GM23338 (cell line): ENCODE data around the gene TRIAP1. TPM values are rescaled to one million over a fixed set of nuclear protein-coding genes. Genes with fewer than 3 reads are reported as not detected.

Experiments used
- ATAC-seq: fragments of 200-7000 bp; cut with Tn5 transposase; 3 replicates; pipeline ENCODE4 v1.9.1; 2020
- DNase-seq: peaks from one replicate; pipeline ENCODE4 v3.0.0-alpha.2; 2015; ENCODE audit warnings: low spot score
- H2AFZ ChIP-seq: fragments of 200-600 bp; sonication (generic); 2 replicates; pipeline ENCODE4 v1.8.0; 2016; ENCODE audit warnings: antibody characterized with exemption, mild to moderate bottlenecking, moderate library complexity
- H3F3A ChIP-seq: fragments of 200-600 bp; sonication (generic); replicated peaks from 2 replicates; pipeline ENCODE4 v1.8.0; 2017; ENCODE audit warnings: antibody characterized with exemption, mixed run types, low read depth
- H3K27ac ChIP-seq: fragments of 200-600 bp; sonication (generic); 2 replicates; pipeline ENCODE4 v1.6.1; 2016; ENCODE audit warnings: low read depth
- H3K27me3 ChIP-seq: fragments of 200-600 bp; sonication (generic); 2 replicates; pipeline ENCODE4 v1.8.0; 2016; ENCODE audit warnings: mild to moderate bottlenecking, mixed run types, moderate library complexity; ENCODE audit not compliant: insufficient read depth
- H3K36me3 ChIP-seq: fragments of 200-600 bp; sonication (generic); 2 replicates; pipeline ENCODE4 v1.8.0; 2016; ENCODE audit warnings: mild to moderate bottlenecking; ENCODE audit not compliant: insufficient read depth
- H3K4me1 ChIP-seq: fragments of 200-600 bp; sonication (generic); 2 replicates; pipeline ENCODE4 v1.8.0; 2016; ENCODE audit warnings: mild to moderate bottlenecking, moderate library complexity; ENCODE audit not compliant: insufficient read depth
- H3K4me2 ChIP-seq: fragments of 200-600 bp; sonication (generic); 2 replicates; pipeline ENCODE4 v1.7.1; 2017; ENCODE audit warnings: mixed run types
- H3K4me3 ChIP-seq: fragments of 200-600 bp; sonication (generic); 2 replicates; pipeline ENCODE4 v1.6.1; 2016; ENCODE audit warnings: mixed run types
- H3K79me2 ChIP-seq: fragments of 200-600 bp; sonication (generic); replicated peaks from 2 replicates; pipeline ENCODE4 v1.8.0; 2017; ENCODE audit warnings: mild to moderate bottlenecking; ENCODE audit not compliant: insufficient read depth
- H3K9me2 ChIP-seq: fragments of 200-600 bp; sonication (generic); 2 replicates; pipeline ENCODE4 v1.8.0; 2017; ENCODE audit not compliant: insufficient read depth
- H4K20me1 ChIP-seq: fragments of 200-600 bp; sonication (generic); replicated peaks from 2 replicates; pipeline ENCODE4 v1.8.0; 2017; ENCODE audit warnings: mild to moderate bottlenecking; ENCODE audit not compliant: insufficient read depth
- H3K27ac Mint-ChIP-seq: 2 replicates; pipeline ENCODE4 v1.8.0; 2020; ENCODE audit warnings: inconsistent platforms, mild to moderate bottlenecking, moderate library complexity, mixed read lengths
- H3K27me3 Mint-ChIP-seq: 3 replicates; pipeline ENCODE4 v1.8.0; 2022; ENCODE audit warnings: low read depth, mild to moderate bottlenecking, moderate library complexity, mixed read lengths, inconsistent platforms; ENCODE audit not compliant: insufficient read depth, poor library complexity
- H3K36me3 Mint-ChIP-seq: 3 replicates; pipeline ENCODE4 v1.8.0; 2021; ENCODE audit warnings: low read depth, mild to moderate bottlenecking, inconsistent platforms, moderate library complexity, mixed read lengths
- H3K4me1 Mint-ChIP-seq: 3 replicates; pipeline ENCODE4 v1.8.0; 2020; ENCODE audit warnings: mild to moderate bottlenecking, inconsistent platforms, mixed read lengths
- H3K4me3 Mint-ChIP-seq: 3 replicates; pipeline ENCODE4 v1.8.0; 2021; ENCODE audit warnings: moderate library complexity, mild to moderate bottlenecking, inconsistent platforms, mixed read lengths
- H3K9me3 Mint-ChIP-seq: 3 replicates; pipeline ENCODE4 v1.8.0; 2020; ENCODE audit warnings: moderate library complexity, mild to moderate bottlenecking, inconsistent platforms, mixed read lengths
- CTCF ChIP-seq, 2 experiments: fragments of 200-600 bp in 1 of 2; sonication (generic) in 1 of 2; conservative IDR thresholded peaks; 2 replicates each; pipeline versions ENCODE4 v1.5.1 to v1.6.1; 2016 to 2017; ENCODE audit warnings: antibody characterized with exemption in 2 of 2, low read depth in 2 of 2, mild to moderate bottlenecking in 2 of 2, moderate library complexity in 1 of 2
- EZH2phosphoT487 ChIP-seq: fragments of 200-600 bp; sonication (generic); IDR thresholded peaks from one replicate; pipeline ENCODE4 v1.8.1; 2018; ENCODE audit warnings: antibody characterized with exemption; ENCODE audit not compliant: unreplicated experiment
- NANOG ChIP-seq: IDR thresholded peaks from 2 replicates; pipeline ENCODE4 v1.6.1; 2016; ENCODE audit warnings: antibody characterized with exemption, borderline replicate concordance
- POLR2AphosphoS5 ChIP-seq: IDR thresholded peaks from 2 replicates; pipeline ENCODE4 v1.6.1; 2016; ENCODE audit warnings: antibody characterized with exemption, low read depth
- REST ChIP-seq: IDR thresholded peaks from one replicate; pipeline ENCODE4 v1.6.1; 2018; ENCODE audit warnings: antibody characterized with exemption; ENCODE audit not compliant: unreplicated experiment
- ZNF114 ChIP-seq: fragments of 250-450 bp; sonication (Bioruptor Pico); IDR thresholded peaks from 2 replicates; pipeline ENCODE4 v1.5.0; 2020; ENCODE audit warnings: mild to moderate bottlenecking, moderate library complexity
- ZNF331 ChIP-seq: fragments of 250-450 bp; sonication (Bioruptor Pico); IDR thresholded peaks from 2 replicates; pipeline ENCODE4 v1.5.0; 2020; ENCODE audit warnings: low read depth, mild to moderate bottlenecking, moderate library complexity
- polyA plus RNA-seq: library from polyadenylated mRNA; unstranded; fragments of >200 nt; fragmentation: Nextera tagmentation; extraction: Ambion mirVana; gene quantifications from 2 replicates; pipeline ENCODE4 v1.2.1, GENCODE V29; 2016
- total RNA-seq: library from RNA; depleted of rRNA; stranded (reverse); fragments of >200 nt; shearing (Covaris generic); gene quantifications from 2 replicates; pipeline ENCODE4 v1.2.3, GENCODE V29; 2014
- TF ChIP-seq, protein P1 (sequence below): fragments of 250-450 bp; sonication (Bioruptor Pico); IDR thresholded peaks from 2 replicates; pipeline ENCODE4 v1.5.0; 2020; ENCODE audit warnings: mild to moderate bottlenecking, moderate library complexity
- TF ChIP-seq, protein P2 (sequence below): IDR thresholded peaks from 2 replicates; pipeline ENCODE4 v1.6.1; 2016; ENCODE audit warnings: antibody characterized with exemption

Gene TRIAP1
- total and polyA plus RNA-seq, 2 experiments from 2014 or later = 53.4 to 94.2 TPM

GRCh38 chr12:120406553-120406952 is 39.6 kb downstream of the TRIAP1 start:
- H3K4me3 Mint-ChIP-seq = no peak overlapping the region
- no peaks in the 10 kb centered on the region for H3K79me2 ChIP-seq
- no peak for TF ChIP-seq NANOG
- no peak overlapping the region for H3K4me2 ChIP-seq
- H3K27ac Mint-ChIP-seq = no peak overlapping the region
- no peak overlapping the region for H3K4me3 ChIP-seq
- H3K27me3 ChIP-seq = no peaks in the 10 kb centered on the region
- H3K4me1 ChIP-seq = peaks cover 15% of the 10 kb centered on the region; the same call in 1 of the 2 replicates
- ATAC-seq (no peak), DNase-seq (no peak)
- H3K4me1 Mint-ChIP-seq = peaks cover 13% of the 10 kb centered on the region
- H3K9me3 Mint-ChIP-seq = no peaks in the 10 kb centered on the region
- H3F3A ChIP-seq = peaks cover 7% of the 10 kb centered on the region; the same call in 1 of the 2 replicates
- peaks cover 8% of the 10 kb centered on the region for H3K27me3 Mint-ChIP-seq
- H3K9me2 ChIP-seq = no peaks in the 10 kb centered on the region
- H4K20me1 ChIP-seq = no peaks in the 10 kb centered on the region
- H3K36me3 Mint-ChIP-seq = no peaks in the 10 kb centered on the region
- no peaks in the 10 kb centered on the region for H3K36me3 ChIP-seq
- no peak overlapping the region for H3K27ac ChIP-seq
- H2AFZ ChIP-seq = no peak overlapping the region

DNA sequence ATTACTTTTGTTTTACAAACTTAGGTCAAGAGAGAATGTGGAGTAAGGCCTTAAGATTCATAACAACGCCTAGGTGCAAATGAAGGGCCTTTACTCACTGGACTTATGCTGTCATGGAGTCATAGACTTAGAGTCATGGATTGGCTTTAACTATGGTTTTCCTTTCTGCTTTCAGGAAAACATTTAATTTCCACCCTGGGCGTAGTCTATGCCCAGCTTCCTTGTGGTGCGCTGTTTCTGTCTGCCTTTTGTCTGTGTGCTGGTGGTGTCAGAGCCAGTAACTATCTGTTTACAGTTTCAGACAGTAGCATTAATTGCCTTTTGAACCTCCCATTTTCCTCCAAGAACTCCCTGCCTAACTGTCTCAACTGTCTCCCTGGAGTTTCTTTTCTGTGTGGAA is 40.1 kb downstream of the TRIAP1 start:
- Histone ChIP-seq H3K9me2 (no peaks in the 10 kb centered on the region), H4K20me1 (no peaks in the 10 kb centered on the region), H3K36me3 (no peaks in the 10 kb centered on the region), H3K27me3 (no peaks in the 10 kb centered on the region), H3K4me1 (peaks cover 19% of the 10 kb centered on the region; the same call in 1 of the 2 replicates), H3K4me3 (no peak overlapping the region), H3K4me2 (no peak overlapping the region), H3K79me2 (no peaks in the 10 kb centered on the region), H3F3A (peaks cover 7% of the 10 kb centered on the region; the same call in 1 of the 2 replicates), H3K27ac (no peak overlapping the region), H2AFZ (0 out of 2 replicates have a peak overlapping the region, but pooled peaks have one; percentile 18)
- Mint-ChIP-seq H3K36me3 (no peaks in the 10 kb centered on the region), H3K27me3 (peaks cover 10% of the 10 kb centered on the region), H3K4me3 (no peak overlapping the region), H3K27ac (no peak overlapping the region), H3K4me1 (peaks cover 13% of the 10 kb centered on the region), H3K9me3 (no peaks in the 10 kb centered on the region)
- DNase-seq = no peak
- no peak for ATAC-seq
- TF ChIP-seq EZH2phosphoT487 = no peak
- TF ChIP-seq, protein P1, sequence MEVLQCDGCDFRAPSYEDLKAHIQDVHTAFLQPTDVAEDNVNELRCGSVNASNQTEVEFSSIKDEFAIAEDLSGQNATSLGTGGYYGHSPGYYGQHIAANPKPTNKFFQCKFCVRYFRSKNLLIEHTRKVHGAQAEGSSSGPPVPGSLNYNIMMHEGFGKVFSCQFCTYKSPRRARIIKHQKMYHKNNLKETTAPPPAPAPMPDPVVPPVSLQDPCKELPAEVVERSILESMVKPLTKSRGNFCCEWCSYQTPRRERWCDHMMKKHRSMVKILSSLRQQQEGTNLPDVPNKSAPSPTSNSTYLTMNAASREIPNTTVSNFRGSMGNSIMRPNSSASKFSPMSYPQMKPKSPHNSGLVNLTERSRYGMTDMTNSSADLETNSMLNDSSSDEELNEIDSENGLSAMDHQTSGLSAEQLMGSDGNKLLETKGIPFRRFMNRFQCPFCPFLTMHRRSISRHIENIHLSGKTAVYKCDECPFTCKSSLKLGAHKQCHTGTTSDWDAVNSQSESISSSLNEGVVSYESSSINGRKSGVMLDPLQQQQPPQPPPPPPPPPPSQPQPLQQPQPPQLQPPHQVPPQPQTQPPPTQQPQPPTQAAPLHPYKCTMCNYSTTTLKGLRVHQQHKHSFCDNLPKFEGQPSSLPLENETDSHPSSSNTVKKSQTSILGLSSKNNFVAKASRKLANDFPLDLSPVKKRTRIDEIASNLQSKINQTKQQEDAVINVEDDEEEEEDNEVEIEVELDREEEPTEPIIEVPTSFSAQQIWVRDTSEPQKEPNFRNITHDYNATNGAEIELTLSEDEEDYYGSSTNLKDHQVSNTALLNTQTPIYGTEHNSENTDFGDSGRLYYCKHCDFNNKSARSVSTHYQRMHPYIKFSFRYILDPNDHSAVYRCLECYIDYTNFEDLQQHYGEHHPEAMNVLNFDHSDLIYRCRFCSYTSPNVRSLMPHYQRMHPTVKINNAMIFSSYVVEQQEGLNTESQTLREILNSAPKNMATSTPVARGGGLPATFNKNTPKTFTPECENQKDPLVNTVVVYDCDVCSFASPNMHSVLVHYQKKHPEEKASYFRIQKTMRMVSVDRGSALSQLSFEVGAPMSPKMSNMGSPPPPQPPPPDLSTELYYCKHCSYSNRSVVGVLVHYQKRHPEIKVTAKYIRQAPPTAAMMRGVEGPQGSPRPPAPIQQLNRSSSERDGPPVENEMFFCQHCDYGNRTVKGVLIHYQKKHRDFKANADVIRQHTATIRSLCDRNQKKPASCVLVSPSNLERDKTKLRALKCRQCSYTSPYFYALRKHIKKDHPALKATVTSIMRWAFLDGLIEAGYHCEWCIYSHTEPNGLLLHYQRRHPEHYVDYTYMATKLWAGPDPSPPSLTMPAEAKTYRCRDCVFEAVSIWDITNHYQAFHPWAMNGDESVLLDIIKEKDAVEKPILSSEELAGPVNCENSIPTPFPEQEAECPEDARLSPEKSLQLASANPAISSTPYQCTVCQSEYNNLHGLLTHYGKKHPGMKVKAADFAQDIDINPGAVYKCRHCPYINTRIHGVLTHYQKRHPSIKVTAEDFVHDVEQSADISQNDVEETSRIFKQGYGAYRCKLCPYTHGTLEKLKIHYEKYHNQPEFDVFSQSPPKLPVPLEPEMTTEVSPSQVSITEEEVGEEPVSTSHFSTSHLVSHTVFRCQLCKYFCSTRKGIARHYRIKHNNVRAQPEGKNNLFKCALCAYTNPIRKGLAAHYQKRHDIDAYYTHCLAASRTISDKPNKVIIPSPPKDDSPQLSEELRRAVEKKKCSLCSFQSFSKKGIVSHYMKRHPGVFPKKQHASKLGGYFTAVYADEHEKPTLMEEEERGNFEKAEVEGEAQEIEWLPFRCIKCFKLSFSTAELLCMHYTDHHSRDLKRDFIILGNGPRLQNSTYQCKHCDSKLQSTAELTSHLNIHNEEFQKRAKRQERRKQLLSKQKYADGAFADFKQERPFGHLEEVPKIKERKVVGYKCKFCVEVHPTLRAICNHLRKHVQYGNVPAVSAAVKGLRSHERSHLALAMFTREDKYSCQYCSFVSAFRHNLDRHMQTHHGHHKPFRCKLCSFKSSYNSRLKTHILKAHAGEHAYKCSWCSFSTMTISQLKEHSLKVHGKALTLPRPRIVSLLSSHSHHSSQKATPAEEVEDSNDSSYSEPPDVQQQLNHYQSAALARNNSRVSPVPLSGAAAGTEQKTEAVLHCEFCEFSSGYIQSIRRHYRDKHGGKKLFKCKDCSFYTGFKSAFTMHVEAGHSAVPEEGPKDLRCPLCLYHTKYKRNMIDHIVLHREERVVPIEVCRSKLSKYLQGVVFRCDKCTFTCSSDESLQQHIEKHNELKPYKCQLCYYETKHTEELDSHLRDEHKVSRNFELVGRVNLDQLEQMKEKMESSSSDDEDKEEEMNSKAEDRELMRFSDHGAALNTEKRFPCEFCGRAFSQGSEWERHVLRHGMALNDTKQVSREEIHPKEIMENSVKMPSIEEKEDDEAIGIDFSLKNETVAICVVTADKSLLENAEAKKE = no peak
- no peak for TF ChIP-seq POLR2AphosphoS5
- no peak for TF ChIP-seq ZNF114 (CRISPR knock-in tag)
- TF ChIP-seq, protein P2, sequence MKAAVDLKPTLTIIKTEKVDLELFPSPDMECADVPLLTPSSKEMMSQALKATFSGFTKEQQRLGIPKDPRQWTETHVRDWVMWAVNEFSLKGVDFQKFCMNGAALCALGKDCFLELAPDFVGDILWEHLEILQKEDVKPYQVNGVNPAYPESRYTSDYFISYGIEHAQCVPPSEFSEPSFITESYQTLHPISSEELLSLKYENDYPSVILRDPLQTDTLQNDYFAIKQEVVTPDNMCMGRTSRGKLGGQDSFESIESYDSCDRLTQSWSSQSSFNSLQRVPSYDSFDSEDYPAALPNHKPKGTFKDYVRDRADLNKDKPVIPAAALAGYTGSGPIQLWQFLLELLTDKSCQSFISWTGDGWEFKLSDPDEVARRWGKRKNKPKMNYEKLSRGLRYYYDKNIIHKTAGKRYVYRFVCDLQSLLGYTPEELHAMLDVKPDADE = no peak
- no peak for TF ChIP-seq ZNF331 (CRISPR knock-in tag)
- TF ChIP-seq REST = no peak
- TF ChIP-seq NANOG = no peak
- TF ChIP-seq CTCF (conservative IDR thresholded peaks at IDR 0.05; ENCODE audit: low read depth in 2 of 2) = no peak
